Parathyroid adenoma (tissue), 2 donors: ENCODE results near the gene IDI1.

ENCODE experiments used
- H2AFZ ChIP-seq: fragments of 300-600 bp; sonication (generic); one replicate; pipeline ENCODE4 v1.7.0; 2017; ENCODE audit warnings: antibody characterized with exemption, mild to moderate bottlenecking
- H3K27ac ChIP-seq: fragments of 300-600 bp; sonication (generic); one replicate; pipeline ENCODE4 v1.7.0; 2017
- H3K27me3 ChIP-seq: fragments of 300-600 bp; sonication (generic); one replicate; pipeline ENCODE4 v1.7.0; 2017; ENCODE audit warnings: low read length; ENCODE audit not compliant: control insufficient read depth, insufficient read depth
- H3K36me3 ChIP-seq: fragments of 300-600 bp; sonication (generic); one replicate; pipeline ENCODE4 v1.7.0; 2017; ENCODE audit warnings: low read length; ENCODE audit not compliant: control insufficient read depth, insufficient read depth
- H3K4me1 ChIP-seq: fragments of 300-600 bp; sonication (generic); one replicate; pipeline ENCODE4 v1.7.0; 2017; ENCODE audit warnings: control low read depth
- H3K4me2 ChIP-seq: fragments of 300-600 bp; sonication (generic); one replicate; pipeline ENCODE4 v1.7.0; 2017; ENCODE audit warnings: low read length
- H3K4me3 ChIP-seq: fragments of 300-600 bp; sonication (generic); one replicate; pipeline ENCODE4 v1.7.0; 2017; ENCODE audit warnings: low read depth, low read length
- H3K79me2 ChIP-seq: fragments of 300-600 bp; sonication (generic); one replicate; pipeline ENCODE4 v1.7.0; 2017; ENCODE audit warnings: control low read depth
- H3K9ac ChIP-seq: fragments of 300-600 bp; sonication (generic); one replicate; pipeline ENCODE4 v1.7.0; 2017; ENCODE audit warnings: mild to moderate bottlenecking
- H3K9me3 ChIP-seq: fragments of 300-600 bp; sonication (generic); one replicate; pipeline ENCODE4 v1.7.0; 2017; ENCODE audit warnings: low read length; ENCODE audit not compliant: control insufficient read depth
- TF ChIP-seq, protein P1 (sequence below): fragments of 300-600 bp; sonication (generic); IDR thresholded peaks from one replicate; pipeline ENCODE4 v1.7.0; 2017; ENCODE audit warnings: antibody characterized with exemption, mild to moderate bottlenecking
- donor health status: primary hyperparathyroidism.

Gene IDI1

GRCh38 chr10:1058017-1058416 lies 9.1 kb upstream of the IDI1 start:
- Histone ChIP-seq H3K4me3 (no peak overlapping the region), H2AFZ (no peak overlapping the region), H3K9me3 (no peaks in the 10 kb centered on the region), H3K36me3 (no peaks in the 10 kb centered on the region), H3K4me1 (peaks cover 23% of the 10 kb centered on the region), H3K79me2 (peaks cover 56% of the 10 kb centered on the region), H3K4me2 (peak overlapping the region; percentile 82), H3K27ac (no peak overlapping the region), H3K27me3 (no peaks in the 10 kb centered on the region), H3K9ac (no peak overlapping the region)
- TF ChIP-seq, protein P1, sequence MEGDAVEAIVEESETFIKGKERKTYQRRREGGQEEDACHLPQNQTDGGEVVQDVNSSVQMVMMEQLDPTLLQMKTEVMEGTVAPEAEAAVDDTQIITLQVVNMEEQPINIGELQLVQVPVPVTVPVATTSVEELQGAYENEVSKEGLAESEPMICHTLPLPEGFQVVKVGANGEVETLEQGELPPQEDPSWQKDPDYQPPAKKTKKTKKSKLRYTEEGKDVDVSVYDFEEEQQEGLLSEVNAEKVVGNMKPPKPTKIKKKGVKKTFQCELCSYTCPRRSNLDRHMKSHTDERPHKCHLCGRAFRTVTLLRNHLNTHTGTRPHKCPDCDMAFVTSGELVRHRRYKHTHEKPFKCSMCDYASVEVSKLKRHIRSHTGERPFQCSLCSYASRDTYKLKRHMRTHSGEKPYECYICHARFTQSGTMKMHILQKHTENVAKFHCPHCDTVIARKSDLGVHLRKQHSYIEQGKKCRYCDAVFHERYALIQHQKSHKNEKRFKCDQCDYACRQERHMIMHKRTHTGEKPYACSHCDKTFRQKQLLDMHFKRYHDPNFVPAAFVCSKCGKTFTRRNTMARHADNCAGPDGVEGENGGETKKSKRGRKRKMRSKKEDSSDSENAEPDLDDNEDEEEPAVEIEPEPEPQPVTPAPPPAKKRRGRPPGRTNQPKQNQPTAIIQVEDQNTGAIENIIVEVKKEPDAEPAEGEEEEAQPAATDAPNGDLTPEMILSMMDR, result no peak

DNA sequence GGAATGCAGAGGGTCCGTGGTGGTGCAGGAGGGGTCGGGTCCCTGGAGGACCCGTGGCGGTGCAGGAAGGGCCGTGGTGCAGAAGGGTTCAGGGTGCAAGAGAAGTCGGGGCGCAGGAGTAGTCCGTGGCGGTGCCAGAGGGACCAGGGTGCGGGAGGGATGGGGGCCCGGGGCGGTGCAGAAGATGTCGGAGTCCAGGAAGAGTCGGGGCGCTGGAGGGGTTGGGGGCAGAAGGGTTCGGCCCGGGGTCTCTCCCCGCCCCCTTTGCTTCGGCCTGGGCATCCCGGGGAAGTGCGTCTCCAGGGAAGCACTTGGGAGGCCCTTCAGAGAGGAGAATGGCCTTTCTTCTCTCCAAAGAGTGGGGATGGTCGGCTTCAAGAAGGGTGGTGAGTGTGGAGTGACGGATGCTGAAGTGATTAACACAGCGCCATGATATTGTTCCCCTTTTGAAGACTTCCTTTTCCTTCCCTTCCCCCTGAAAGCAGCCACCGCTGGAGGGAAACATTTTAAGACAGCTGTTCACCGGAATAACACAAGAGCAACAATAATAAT lies 8.3 kb upstream of the IDI1 start:
- Histone ChIP-seq H3K4me1 (peaks cover 23% of the 10 kb centered on the region), H3K9me3 (no peaks in the 10 kb centered on the region), H3K27me3 (no peaks in the 10 kb centered on the region), H3K9ac (peak overlapping the region; percentile 56), H3K27ac (peak overlapping the region; percentile 86), H3K79me2 (peaks cover 56% of the 10 kb centered on the region), H3K4me3 (peak overlapping the region; percentile 85), H3K36me3 (no peaks in the 10 kb centered on the region), H3K4me2 (peak overlapping the region; percentile 82), H2AFZ (peak overlapping the region; percentile 70)
- TF ChIP-seq, protein P1, result no peak

- Histone ChIP-seq H3K4me1 (peaks cover 23% of the 10 kb centered on the region), H3K9ac (peak within 1 kb of the TSS; percentile 56)
These were observed 7.6 kb upstream of the IDI1 start, which contains the start of gene WDR37 for GRCh38 chr10:1056326-1057105. WDR37 (plus strand) TSS chr10:1056385; CDS start chr10:1072156, 15,771 bp downstream.

DNA sequence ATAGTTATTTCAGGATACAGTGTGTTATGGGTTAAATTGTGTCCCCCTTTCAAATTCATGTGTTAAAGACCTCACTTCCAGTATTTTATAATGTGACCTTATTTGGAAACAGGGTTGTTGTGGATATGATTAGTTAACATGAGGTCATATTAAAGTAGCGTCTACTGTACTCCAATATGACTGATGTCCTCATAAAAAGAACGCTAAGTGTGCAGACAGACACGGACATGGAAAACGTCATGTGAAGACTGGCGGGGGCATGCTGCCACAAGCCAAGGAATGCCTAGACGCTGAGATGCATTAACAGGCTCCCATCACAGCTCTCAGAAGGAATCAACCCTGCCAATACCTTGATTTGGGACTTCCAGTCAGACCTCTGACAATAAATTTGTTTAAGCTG lies 5.8 kb upstream of the IDI1 start:
- no peak overlapping the region for H3K4me2 ChIP-seq
- peaks cover 33% of the 10 kb centered on the region for H3K79me2 ChIP-seq
- no peak overlapping the region for H2AFZ ChIP-seq
- no peak overlapping the region for H3K9ac ChIP-seq
- H3K4me1 ChIP-seq, result peaks cover 23% of the 10 kb centered on the region
- no peaks in the 10 kb centered on the region for H3K9me3 ChIP-seq
- no peaks in the 10 kb centered on the region for H3K36me3 ChIP-seq
- H3K27me3 ChIP-seq, result no peaks in the 10 kb centered on the region
- no peak overlapping the region for H3K4me3 ChIP-seq
- H3K27ac ChIP-seq, result no peak overlapping the region
- TF ChIP-seq, protein P1, result no peak

More at GRCh38 chr10:1056326-1057105, 7.6 kb upstream of the IDI1 start, which contains the start of gene WDR37:
- Histone ChIP-seq H3K4me3 (peak within 1 kb of the TSS; percentile 85), H3K9me3 (no peaks in the 10 kb centered on the region), H3K36me3 (no peaks in the 10 kb centered on the region), H2AFZ (peak within 1 kb of the TSS; percentile 70), H3K79me2 (peaks cover 51% of the 10 kb centered on the region), H3K27ac (peak within 1 kb of the TSS; percentile 86), H3K27me3 (no peaks in the 10 kb centered on the region), H3K4me2 (peak within 1 kb of the TSS; percentile 82)
- TF ChIP-seq, protein P1, result no peak
